ENCODE data around the gene CTXN1. TPM values are rescaled to one million over a fixed set of nuclear protein-coding genes. Genes with fewer than 3 reads are reported as not detected.
A peak's percentile ranks its signal among the peaks of the same experiment; 100 is the strongest.
"Not testable (repeated sequence)": the region's sequence is repeated elsewhere in the genome, so short reads cannot be mapped to it uniquely, and the experiment has no call there.

Gene CTXN1
- total RNA-seq, 1 experiment from 2014 or later = 5.2 TPM

DNA sequence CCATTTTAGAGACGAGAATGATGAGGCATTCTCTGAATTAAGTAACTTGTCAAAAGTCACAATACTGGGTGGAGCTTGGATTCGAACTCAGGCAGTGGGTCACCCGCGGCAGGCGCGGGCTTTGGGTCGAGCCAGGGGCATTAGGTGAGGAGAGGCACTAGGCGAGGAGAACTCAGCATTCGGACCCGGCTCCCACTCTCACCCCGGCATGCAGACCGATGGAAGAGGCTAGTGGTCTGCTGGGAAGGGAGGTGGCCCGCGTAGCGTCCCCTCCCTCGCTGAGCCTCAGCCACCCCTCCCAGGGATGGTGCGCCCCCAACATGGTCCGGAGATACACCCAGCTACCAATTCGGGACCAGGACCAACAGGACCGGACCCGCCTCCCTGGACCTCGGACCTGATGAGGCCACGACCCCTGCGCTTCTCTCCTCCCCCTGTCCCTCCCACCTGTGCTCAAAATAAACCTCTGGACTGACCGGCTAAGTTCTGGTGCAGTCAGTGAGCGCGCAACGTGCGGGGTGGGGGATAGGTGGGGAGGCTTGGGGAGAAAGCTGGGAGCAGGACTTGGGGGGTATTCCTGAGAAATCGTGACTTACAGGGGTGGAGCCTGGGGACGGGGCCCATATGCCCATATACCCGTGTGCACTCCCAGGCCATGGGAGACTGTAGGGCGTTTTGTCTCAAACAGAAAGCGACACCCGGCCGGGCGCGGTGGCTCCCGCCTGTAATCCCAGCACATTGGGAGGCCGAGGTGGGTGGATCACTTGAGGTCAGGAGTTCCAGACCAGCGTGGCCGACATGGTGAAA lies 7.1 kb downstream of the CTXN1 start:
- H3K27me3 Mint-ChIP-seq (ENCODE audit: insufficient read depth, unreplicated experiment) = no peaks in the 10 kb centered on the region
- intact Hi-C loops (cut with micrococcal nuclease) = no loop called here
- ChIA-PET POLR2A (interaction anchor here (0.5 to 3.7 kb wide), 6 partner anchors 10 to 849 kb away, joined by 3 to 61 read pairs (median 12); partner anchors contain the start of genes MAP2K7 and ZNF557), CTCF (interaction anchor here (0.5 to 2.6 kb wide), 3 partner anchors 10 to 241 kb away, joined by 3 to 7 read pairs (median 3); no protein-coding TSS in a partner anchor)
- TF ChIP-seq, protein P1, sequence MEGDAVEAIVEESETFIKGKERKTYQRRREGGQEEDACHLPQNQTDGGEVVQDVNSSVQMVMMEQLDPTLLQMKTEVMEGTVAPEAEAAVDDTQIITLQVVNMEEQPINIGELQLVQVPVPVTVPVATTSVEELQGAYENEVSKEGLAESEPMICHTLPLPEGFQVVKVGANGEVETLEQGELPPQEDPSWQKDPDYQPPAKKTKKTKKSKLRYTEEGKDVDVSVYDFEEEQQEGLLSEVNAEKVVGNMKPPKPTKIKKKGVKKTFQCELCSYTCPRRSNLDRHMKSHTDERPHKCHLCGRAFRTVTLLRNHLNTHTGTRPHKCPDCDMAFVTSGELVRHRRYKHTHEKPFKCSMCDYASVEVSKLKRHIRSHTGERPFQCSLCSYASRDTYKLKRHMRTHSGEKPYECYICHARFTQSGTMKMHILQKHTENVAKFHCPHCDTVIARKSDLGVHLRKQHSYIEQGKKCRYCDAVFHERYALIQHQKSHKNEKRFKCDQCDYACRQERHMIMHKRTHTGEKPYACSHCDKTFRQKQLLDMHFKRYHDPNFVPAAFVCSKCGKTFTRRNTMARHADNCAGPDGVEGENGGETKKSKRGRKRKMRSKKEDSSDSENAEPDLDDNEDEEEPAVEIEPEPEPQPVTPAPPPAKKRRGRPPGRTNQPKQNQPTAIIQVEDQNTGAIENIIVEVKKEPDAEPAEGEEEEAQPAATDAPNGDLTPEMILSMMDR (IDR thresholded peaks at IDR 0.05; ENCODE audit: unreplicated experiment) = no peak
- H3K9me3 Mint-ChIP-seq (ENCODE audit: unreplicated experiment) = no peaks in the 10 kb centered on the region
- H3K27ac Mint-ChIP-seq (ENCODE audit: low read depth, unreplicated experiment) = no peak overlapping the region
- DNase-seq (ENCODE audit: unreplicated experiment) = no peak
- H3K4me3 Mint-ChIP-seq (ENCODE audit: unreplicated experiment) = no peak overlapping the region
- no TSS peak for BruUV-seq (replicated peaks)
- peaks cover 27% of the 10 kb centered on the region for H3K36me3 Mint-ChIP-seq (ENCODE audit: insufficient read depth, unreplicated experiment)
- peaks cover 19% of the 10 kb centered on the region for H3K4me1 Mint-ChIP-seq (ENCODE audit: insufficient read depth, unreplicated experiment)

- H3K27ac Mint-ChIP-seq (ENCODE audit: low read depth, unreplicated experiment); BruUV-seq (replicated peaks); H3K4me3 Mint-ChIP-seq (ENCODE audit: unreplicated experiment); intact Hi-C loops (cut with micrococcal nuclease); DNase-seq (ENCODE audit: unreplicated experiment); H3K27me3 Mint-ChIP-seq (ENCODE audit: insufficient read depth, unreplicated experiment); H3K9me3 Mint-ChIP-seq (ENCODE audit: unreplicated experiment): not testable (repeated sequence)
- CTCF ChIA-PET = interaction anchor here (1.1 to 1.7 kb wide), 2 partner anchors 12 to 48 kb away, joined by 3 to 6 read pairs; no protein-coding TSS in a partner anchor
- POLR2A ChIA-PET = interaction anchor here (0.6 to 3.7 kb wide), 4 partner anchors 10 to 214 kb away, joined by 3 to 20 read pairs (median 4); partner anchors contain the start of gene MAP2K7
- Mint-ChIP-seq H3K4me1 (ENCODE audit: insufficient read depth, unreplicated experiment) (peaks cover 19% of the 10 kb centered on the region), H3K36me3 (ENCODE audit: insufficient read depth, unreplicated experiment) (peaks cover 29% of the 10 kb centered on the region)
Observed at GRCh38 chr19:7918062-7918614, 7.8 kb downstream of the CTXN1 start.

DNA sequence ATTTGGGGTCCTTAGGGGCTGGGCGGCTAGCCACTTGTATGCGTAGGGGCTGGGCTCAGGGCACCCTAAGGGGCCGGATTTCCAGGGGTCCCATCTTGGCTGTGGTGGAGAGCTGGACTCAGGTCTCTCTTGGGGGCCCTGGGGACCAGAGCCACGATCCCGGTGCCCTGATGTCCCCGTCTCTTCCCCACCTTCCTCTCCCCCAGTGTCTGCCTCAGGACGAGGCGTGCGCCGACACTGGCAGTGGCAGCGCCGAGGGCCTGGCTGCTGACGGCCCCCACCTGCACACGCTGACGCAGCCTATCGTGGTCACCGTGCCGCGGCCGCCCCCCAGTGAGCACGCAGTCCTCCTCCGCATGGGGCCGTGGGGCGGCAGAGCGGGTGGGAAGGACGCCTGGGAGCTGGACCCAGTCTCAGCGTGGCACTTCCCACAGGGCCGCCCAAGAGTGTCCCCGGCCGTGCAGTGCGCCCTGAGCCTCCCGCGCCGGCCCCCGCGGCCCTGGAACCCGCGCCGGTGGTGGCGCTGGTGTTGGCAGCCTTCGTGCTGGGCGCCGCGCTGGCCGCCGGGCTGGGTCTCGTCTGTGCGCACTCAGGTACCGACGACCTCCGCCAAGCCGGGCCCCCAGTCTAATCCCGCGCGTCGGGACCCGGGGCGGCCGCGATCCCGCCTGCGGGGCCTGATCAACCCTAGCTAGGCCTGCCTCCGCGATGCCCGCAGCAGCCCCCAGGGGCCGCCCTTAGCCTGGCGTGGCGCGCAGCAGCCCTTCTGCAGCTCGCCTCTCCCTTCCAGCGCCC lies 8.5 kb downstream of the CTXN1 start:
- intact Hi-C loops (cut with micrococcal nuclease) = no loop called here
- Mint-ChIP-seq H3K27me3 (ENCODE audit: insufficient read depth, unreplicated experiment) (no peaks in the 10 kb centered on the region), H3K36me3 (ENCODE audit: insufficient read depth, unreplicated experiment) (peaks cover 30% of the 10 kb centered on the region), H3K27ac (ENCODE audit: low read depth, unreplicated experiment) (no peak overlapping the region), H3K4me1 (ENCODE audit: insufficient read depth, unreplicated experiment) (peaks cover 19% of the 10 kb centered on the region), H3K4me3 (ENCODE audit: unreplicated experiment) (peak overlapping the region; percentile 68), H3K9me3 (ENCODE audit: unreplicated experiment) (no peaks in the 10 kb centered on the region)
- TF ChIP-seq, protein P1 (IDR thresholded peaks at IDR 0.05; ENCODE audit: unreplicated experiment) = no peak
- DNase-seq (ENCODE audit: unreplicated experiment) = no peak
- CTCF ChIA-PET = interaction anchor here (0.6 to 1.7 kb wide), 7 partner anchors 12 to 1941 kb away, joined by 3 to 6 read pairs (median 3); no protein-coding TSS in a partner anchor
- POLR2A ChIA-PET = interaction anchor here (0.6 to 3.7 kb wide), 9 partner anchors 9 to 1845 kb away, joined by 3 to 20 read pairs (median 4); partner anchors contain the start of genes MAP2K7 and TIMM44
- no TSS peak for BruUV-seq (replicated peaks)

DNA sequence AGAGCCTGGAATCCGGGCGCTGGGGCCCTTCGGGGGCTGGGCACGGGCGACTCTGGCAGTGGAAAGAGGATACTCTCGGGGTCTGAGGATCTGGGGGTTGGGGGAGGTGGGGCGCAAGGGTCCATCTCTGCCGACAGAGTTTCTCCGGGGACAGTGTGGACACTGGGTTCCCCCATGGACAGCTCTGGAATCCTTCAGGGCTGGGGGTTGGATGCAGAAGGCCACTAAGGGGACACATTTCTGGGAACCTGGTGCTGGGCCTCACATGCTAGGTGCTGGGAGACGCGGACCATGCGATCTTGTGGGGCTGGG lies 9.0 kb downstream of the CTXN1 start:
- Mint-ChIP-seq H3K27ac (ENCODE audit: low read depth, unreplicated experiment) (no peak overlapping the region), H3K4me1 (ENCODE audit: insufficient read depth, unreplicated experiment) (peaks cover 15% of the 10 kb centered on the region), H3K4me3 (ENCODE audit: unreplicated experiment) (peak overlapping the region; percentile 68), H3K27me3 (ENCODE audit: insufficient read depth, unreplicated experiment) (no peaks in the 10 kb centered on the region), H3K9me3 (ENCODE audit: unreplicated experiment) (no peaks in the 10 kb centered on the region), H3K36me3 (ENCODE audit: insufficient read depth, unreplicated experiment) (peaks cover 34% of the 10 kb centered on the region)
- ChIA-PET POLR2A (interaction anchor here (0.6 to 3.7 kb wide), 7 partner anchors 12 to 1845 kb away, joined by 3 to 20 read pairs (median 4); partner anchors contain the start of genes MAP2K7 and TIMM44), CTCF (interaction anchor here (0.6 to 1.7 kb wide), 7 partner anchors 11 to 1941 kb away, joined by 3 to 6 read pairs (median 3); no protein-coding TSS in a partner anchor)
- TF ChIP-seq, protein P1 (IDR thresholded peaks at IDR 0.05; ENCODE audit: unreplicated experiment) = no peak
- no TSS peak for BruUV-seq (replicated peaks)
- no peak for DNase-seq (ENCODE audit: unreplicated experiment)
- intact Hi-C loops (cut with micrococcal nuclease) = no loop called here

Data from MCF 10A (cell line).